Measurements from ENCODE around the gene KCNIP1. TPM values are rescaled to one million over a fixed set of nuclear protein-coding genes. Genes with fewer than 3 reads are reported as not detected.

The KCNIP1 gene
- polyA plus RNA-seq (2013, experiment 1 of 4) = 6.1 TPM
- 5.8 TPM for polyA plus RNA-seq (2013, experiment 2 of 4)
- polyA plus RNA-seq (2013, experiment 3 of 4) = 3.9 TPM
- 4.7 TPM for polyA plus RNA-seq (2013, experiment 4 of 4)

- Histone ChIP-seq H3K9me3 (ENCODE audit: control insufficient read depth, low read length) (no peaks in the 10 kb centered on the region), H3K27ac (ENCODE audit: insufficient read depth, low read depth, low read length, poor library complexity, severe bottlenecking) (no peak within 1 kb of the TSS), H3K27me3 (ENCODE audit: control insufficient read depth, insufficient read depth, low read length, poor library complexity, severe bottlenecking) (peaks cover 31% of the 10 kb centered on the region), H3K4me3 (ENCODE audit: insufficient read depth, low read depth, low read length) (peak within 1 kb of the TSS; percentile 39), H3K36me3 (ENCODE audit: control insufficient read depth, insufficient read depth, low read length) (no peaks in the 10 kb centered on the region), H3K4me1 (ENCODE audit: control insufficient read depth, insufficient read depth, low read length) (peaks cover 9% of the 10 kb centered on the region)
- 3 to 4% methylated on average over 65 of the region's 65 CpGs for WGBS, 2 experiments
Measured at GRCh38 chr5:170503990-170504596, at the start of gene KCNIP1. TSS of gene KCNIP1 (plus strand) at chr5:170504020.

- no peaks in the 10 kb centered on the region for H3K9me3 ChIP-seq (ENCODE audit: control insufficient read depth, low read length)
- H3K4me1 ChIP-seq (ENCODE audit: control insufficient read depth, insufficient read depth, low read length) = no peaks in the 10 kb centered on the region
- 100% methylated on average over 1 of the region's 1 CpG; no CpG with 5 or more reads in 1 of the 2 experiments for WGBS, 2 experiments
- H3K27ac ChIP-seq (ENCODE audit: insufficient read depth, low read depth, low read length, poor library complexity, severe bottlenecking) = no peak overlapping the region
- no peak overlapping the region for H3K4me3 ChIP-seq (ENCODE audit: insufficient read depth, low read depth, low read length)
- no peaks in the 10 kb centered on the region for H3K36me3 ChIP-seq (ENCODE audit: control insufficient read depth, insufficient read depth, low read length)
- H3K27me3 ChIP-seq (ENCODE audit: control insufficient read depth, insufficient read depth, low read length, poor library complexity, severe bottlenecking) = no peaks in the 10 kb centered on the region
Measured at GRCh38 chr5:170463426-170463825, 40.4 kb upstream of the KCNIP1 start.

GRCh38 chr5:170464280-170465127, 39.3 kb upstream of the KCNIP1 start:
- 92% methylated on average over 10 of the region's 10 CpGs for WGBS, 2 experiments
- Histone ChIP-seq H3K4me1 (ENCODE audit: control insufficient read depth, insufficient read depth, low read length) (no peaks in the 10 kb centered on the region), H3K27ac (ENCODE audit: insufficient read depth, low read depth, low read length, poor library complexity, severe bottlenecking) (no peak overlapping the region), H3K27me3 (ENCODE audit: control insufficient read depth, insufficient read depth, low read length, poor library complexity, severe bottlenecking) (no peaks in the 10 kb centered on the region), H3K4me3 (ENCODE audit: insufficient read depth, low read depth, low read length) (no peak overlapping the region), H3K36me3 (ENCODE audit: control insufficient read depth, insufficient read depth, low read length) (no peaks in the 10 kb centered on the region), H3K9me3 (ENCODE audit: control insufficient read depth, low read length) (no peaks in the 10 kb centered on the region)

GRCh38 chr5:170466553-170466952, 37.3 kb upstream of the KCNIP1 start:
- Histone ChIP-seq H3K4me3 (ENCODE audit: insufficient read depth, low read depth, low read length) (no peak overlapping the region), H3K4me1 (ENCODE audit: control insufficient read depth, insufficient read depth, low read length) (no peaks in the 10 kb centered on the region), H3K36me3 (ENCODE audit: control insufficient read depth, insufficient read depth, low read length) (no peaks in the 10 kb centered on the region), H3K27me3 (ENCODE audit: control insufficient read depth, insufficient read depth, low read length, poor library complexity, severe bottlenecking) (no peaks in the 10 kb centered on the region), H3K27ac (ENCODE audit: insufficient read depth, low read depth, low read length, poor library complexity, severe bottlenecking) (no peak overlapping the region), H3K9me3 (ENCODE audit: control insufficient read depth, low read length) (no peaks in the 10 kb centered on the region)
- 90 to 93% methylated on average over 3 of the region's 3 CpGs for WGBS, 2 experiments

GRCh38 chr5:170466988-170467707, 36.7 kb upstream of the KCNIP1 start:
- H3K9me3 ChIP-seq (ENCODE audit: control insufficient read depth, low read length) = no peaks in the 10 kb centered on the region
- H3K27ac ChIP-seq (ENCODE audit: insufficient read depth, low read depth, low read length, poor library complexity, severe bottlenecking) = no peak overlapping the region
- H3K27me3 ChIP-seq (ENCODE audit: control insufficient read depth, insufficient read depth, low read length, poor library complexity, severe bottlenecking) = no peaks in the 10 kb centered on the region
- no peaks in the 10 kb centered on the region for H3K4me1 ChIP-seq (ENCODE audit: control insufficient read depth, insufficient read depth, low read length)
- H3K36me3 ChIP-seq (ENCODE audit: control insufficient read depth, insufficient read depth, low read length) = no peaks in the 10 kb centered on the region
- H3K4me3 ChIP-seq (ENCODE audit: insufficient read depth, low read depth, low read length) = no peak overlapping the region
- 86% methylated on average over 13 of the region's 13 CpGs for WGBS, 2 experiments

- H3K27ac ChIP-seq (ENCODE audit: insufficient read depth, low read depth, low read length, poor library complexity, severe bottlenecking) = no peak overlapping the region
- H3K27me3 ChIP-seq (ENCODE audit: control insufficient read depth, insufficient read depth, low read length, poor library complexity, severe bottlenecking) = no peaks in the 10 kb centered on the region
- H3K36me3 ChIP-seq (ENCODE audit: control insufficient read depth, insufficient read depth, low read length) = no peaks in the 10 kb centered on the region
- H3K4me3 ChIP-seq (ENCODE audit: insufficient read depth, low read depth, low read length) = no peak overlapping the region
- no peaks in the 10 kb centered on the region for H3K4me1 ChIP-seq (ENCODE audit: control insufficient read depth, insufficient read depth, low read length)
- no peaks in the 10 kb centered on the region for H3K9me3 ChIP-seq (ENCODE audit: control insufficient read depth, low read length)
- WGBS, 2 experiments = 92 to 94% methylated on average over 7 of the region's 7 CpGs
Measured at GRCh38 chr5:170468633-170469285, 35.1 kb upstream of the KCNIP1 start.

GRCh38 chr5:170469414-170469813, 34.4 kb upstream of the KCNIP1 start:
- WGBS, 2 experiments = 92% methylated on average over 4 of the region's 4 CpGs
- Histone ChIP-seq H3K4me1 (ENCODE audit: control insufficient read depth, insufficient read depth, low read length) (no peaks in the 10 kb centered on the region), H3K36me3 (ENCODE audit: control insufficient read depth, insufficient read depth, low read length) (no peaks in the 10 kb centered on the region), H3K27me3 (ENCODE audit: control insufficient read depth, insufficient read depth, low read length, poor library complexity, severe bottlenecking) (no peaks in the 10 kb centered on the region), H3K4me3 (ENCODE audit: insufficient read depth, low read depth, low read length) (no peak overlapping the region), H3K9me3 (ENCODE audit: control insufficient read depth, low read length) (no peaks in the 10 kb centered on the region), H3K27ac (ENCODE audit: insufficient read depth, low read depth, low read length, poor library complexity, severe bottlenecking) (no peak overlapping the region)

GRCh38 chr5:170470275-170470674, 33.5 kb upstream of the KCNIP1 start:
- H3K4me3 ChIP-seq (ENCODE audit: insufficient read depth, low read depth, low read length) = no peak overlapping the region
- WGBS, 2 experiments = 92 to 94% methylated on average over 4 of the region's 4 CpGs
- H3K27me3 ChIP-seq (ENCODE audit: control insufficient read depth, insufficient read depth, low read length, poor library complexity, severe bottlenecking) = no peaks in the 10 kb centered on the region
- peaks cover 1% of the 10 kb centered on the region for H3K4me1 ChIP-seq (ENCODE audit: control insufficient read depth, insufficient read depth, low read length)
- no peak overlapping the region for H3K27ac ChIP-seq (ENCODE audit: insufficient read depth, low read depth, low read length, poor library complexity, severe bottlenecking)
- no peaks in the 10 kb centered on the region for H3K9me3 ChIP-seq (ENCODE audit: control insufficient read depth, low read length)
- no peaks in the 10 kb centered on the region for H3K36me3 ChIP-seq (ENCODE audit: control insufficient read depth, insufficient read depth, low read length)

GRCh38 chr5:170470808-170471404, 32.9 kb upstream of the KCNIP1 start:
- no peak overlapping the region for H3K27ac ChIP-seq (ENCODE audit: insufficient read depth, low read depth, low read length, poor library complexity, severe bottlenecking)
- 92% methylated on average over 8 of the region's 8 CpGs for WGBS, 2 experiments
- no peaks in the 10 kb centered on the region for H3K36me3 ChIP-seq (ENCODE audit: control insufficient read depth, insufficient read depth, low read length)
- H3K4me3 ChIP-seq (ENCODE audit: insufficient read depth, low read depth, low read length) = no peak overlapping the region
- H3K4me1 ChIP-seq (ENCODE audit: control insufficient read depth, insufficient read depth, low read length) = peaks cover 5% of the 10 kb centered on the region
- H3K9me3 ChIP-seq (ENCODE audit: control insufficient read depth, low read length) = no peaks in the 10 kb centered on the region
- H3K27me3 ChIP-seq (ENCODE audit: control insufficient read depth, insufficient read depth, low read length, poor library complexity, severe bottlenecking) = no peaks in the 10 kb centered on the region
